Ectodermal cell (in vitro differentiated cells): ENCODE data around the gene ZNF787.
"Not testable (repeated sequence)": the region's sequence is repeated elsewhere in the genome, so short reads cannot be mapped to it uniquely, and the experiment has no call there.

Experiments used
- H3K27ac ChIP-seq: 2 replicates; pipeline ENCODE4 v1.7.0; 2013; ENCODE audit warnings: mild to moderate bottlenecking, low read depth, low read length; ENCODE audit not compliant: insufficient read depth, poor library complexity, severe bottlenecking
- H3K27me3 ChIP-seq: 2 replicates; pipeline ENCODE4 v1.7.0; 2013; ENCODE audit warnings: mild to moderate bottlenecking, low read length; ENCODE audit not compliant: insufficient read depth, control insufficient read depth, poor library complexity, severe bottlenecking
- H3K36me3 ChIP-seq: one replicate; pipeline ENCODE4 v1.7.0; 2013; ENCODE audit warnings: low read length; ENCODE audit not compliant: control insufficient read depth, insufficient read depth
- H3K4me1 ChIP-seq: one replicate; pipeline ENCODE4 v1.7.0; 2013; ENCODE audit warnings: low read length; ENCODE audit not compliant: control insufficient read depth, insufficient read depth
- H3K4me3 ChIP-seq: 2 replicates; pipeline ENCODE4 v1.7.0; 2013; ENCODE audit warnings: low read depth, low read length, control low read depth; ENCODE audit not compliant: insufficient read depth
- H3K9me3 ChIP-seq: 2 replicates; pipeline ENCODE4 v1.7.0; 2013; ENCODE audit warnings: mild to moderate bottlenecking, low read length, moderate library complexity; ENCODE audit not compliant: control insufficient read depth
- WGBS, 2 experiments: methylation state at CpG; one replicate each; pipeline ENCODE4 v1.1.7; 2013; ENCODE audit warnings: missing lambda C conversion rate in 2 of 2; 5-methylcytosine and 5-hydroxymethylcytosine counted together

The ZNF787 gene

DNA sequence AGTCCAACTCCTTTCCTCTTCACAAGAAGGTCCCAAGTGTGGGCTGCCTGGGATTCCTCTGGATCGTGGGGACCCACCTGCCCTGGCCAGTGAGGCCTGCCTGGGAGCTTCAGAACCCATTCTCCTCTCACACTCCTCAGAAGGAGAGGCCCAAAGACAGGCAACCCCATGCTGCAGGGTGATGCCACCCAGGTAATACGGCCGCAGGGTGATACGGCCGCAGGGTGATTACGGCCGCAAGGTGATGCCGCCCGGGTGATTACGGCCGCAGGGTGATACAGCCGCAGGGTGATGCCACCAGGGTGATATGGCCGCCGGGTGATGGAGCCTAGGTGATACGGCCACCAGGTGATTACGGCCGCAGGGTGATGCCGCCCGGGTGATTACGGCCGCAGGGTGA is 22.9 kb downstream of the ZNF787 start:
- H3K36me3 ChIP-seq = peaks cover 32% of the 10 kb centered on the region
- not testable (repeated sequence) for H3K9me3 ChIP-seq, H3K4me1 ChIP-seq, H3K27me3 ChIP-seq, H3K4me3 ChIP-seq, H3K27ac ChIP-seq
- WGBS, 2 experiments = 97 to 98% methylated on average over 21 of the region's 21 CpGs

DNA sequence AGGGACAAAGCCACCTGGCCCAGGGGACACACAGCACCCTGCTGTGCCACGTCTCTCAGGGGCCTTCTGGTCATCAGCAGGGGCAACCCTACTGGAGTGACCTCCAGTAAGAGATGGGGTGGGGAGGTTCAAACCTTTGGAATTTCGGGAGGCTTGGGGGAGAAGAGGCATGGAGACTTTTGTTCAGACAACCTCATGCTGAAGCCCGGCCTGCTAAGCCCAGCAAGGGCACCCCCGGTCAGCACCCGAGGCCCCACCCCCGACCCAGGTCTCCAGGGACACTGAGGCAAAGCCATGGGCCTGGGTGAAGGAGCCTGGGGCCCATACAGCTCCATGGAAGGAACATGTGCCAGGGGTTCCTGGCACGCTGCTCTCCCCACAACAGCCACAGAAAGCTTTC is 23.3 kb downstream of the ZNF787 start:
- Histone ChIP-seq H3K27ac (no peak overlapping the region), H3K9me3 (no peaks in the 10 kb centered on the region), H3K4me3 (no peak overlapping the region), H3K4me1 (no peaks in the 10 kb centered on the region), H3K36me3 (peaks cover 34% of the 10 kb centered on the region), H3K27me3 (no peaks in the 10 kb centered on the region)
- 93% methylated on average over 7 of the region's 7 CpGs for WGBS, 2 experiments

DNA sequence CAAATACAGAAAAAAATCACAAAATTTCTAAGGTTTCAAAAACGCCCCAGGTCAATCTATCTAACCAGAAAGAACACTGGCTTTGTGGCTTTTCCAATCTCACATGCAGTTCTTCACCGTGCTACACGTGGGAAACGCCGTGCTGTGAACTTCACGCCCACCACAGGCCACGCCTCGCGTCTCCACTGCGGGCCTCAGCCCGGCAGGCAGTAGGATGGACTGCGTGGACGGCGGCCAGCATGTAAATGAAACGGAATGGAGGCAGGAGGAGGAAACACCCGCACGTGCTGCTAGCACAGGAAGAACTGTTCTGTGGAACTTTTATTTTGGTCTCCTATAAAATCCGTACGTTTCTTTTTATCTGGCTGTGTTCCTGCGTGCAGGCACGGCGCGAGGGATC is 23.8 kb downstream of the ZNF787 start:
- Histone ChIP-seq H3K4me3 (no peak overlapping the region), H3K4me1 (no peaks in the 10 kb centered on the region), H3K36me3 (peaks cover 34% of the 10 kb centered on the region), H3K27ac (no peak overlapping the region), H3K27me3 (no peaks in the 10 kb centered on the region), H3K9me3 (no peaks in the 10 kb centered on the region)
- 95% methylated on average over 23 of the region's 23 CpGs for WGBS, 2 experiments

DNA sequence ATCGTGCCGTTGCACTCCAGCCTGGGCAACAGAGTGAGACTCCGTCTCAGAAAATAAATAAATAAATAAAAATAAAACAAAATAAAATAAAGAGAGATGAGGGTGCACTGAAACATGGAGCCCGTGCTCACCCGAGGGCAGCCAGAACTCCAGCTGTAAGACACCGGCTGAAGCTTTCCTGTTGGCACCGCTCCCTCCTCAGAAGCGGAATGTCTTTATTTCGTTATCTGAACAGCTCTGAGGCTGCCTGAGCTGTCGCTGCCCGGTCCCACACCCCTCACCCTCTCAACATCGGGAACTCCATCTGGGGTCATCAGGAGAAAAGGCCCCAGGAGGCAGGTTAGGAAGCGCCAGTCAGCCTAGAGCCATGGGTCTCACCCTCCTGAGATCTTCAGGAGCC is 24.4 kb downstream of the ZNF787 start:
- Histone ChIP-seq H3K4me1 (no peaks in the 10 kb centered on the region), H3K36me3 (peaks cover 29% of the 10 kb centered on the region), H3K4me3 (no peak overlapping the region), H3K27ac (no peak overlapping the region), H3K27me3 (no peaks in the 10 kb centered on the region), H3K9me3 (no peaks in the 10 kb centered on the region)
- WGBS, 2 experiments = 92 to 93% methylated on average over 10 to 11 of the region's 13 CpGs

DNA sequence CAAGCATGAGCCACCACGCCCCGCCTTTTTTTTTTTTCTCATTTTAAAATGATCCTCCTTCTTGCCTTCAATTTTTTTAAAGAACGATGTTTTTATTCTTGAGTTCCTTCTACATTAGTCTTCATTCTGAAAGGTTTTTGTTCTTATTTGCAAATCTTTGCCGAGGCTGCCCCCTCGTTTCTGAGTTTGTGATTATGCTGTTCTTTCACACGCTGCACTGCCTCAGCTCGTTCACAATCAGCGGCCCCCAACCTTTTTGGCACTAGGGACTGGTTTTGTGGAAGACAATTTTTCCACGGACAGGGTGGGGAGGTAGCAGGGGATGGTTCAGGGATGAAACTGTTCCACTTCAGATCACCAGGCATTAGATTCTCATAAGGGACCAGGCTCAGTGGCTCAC is 26.6 kb downstream of the ZNF787 start:
- H3K36me3 ChIP-seq = peaks cover 25% of the 10 kb centered on the region
- no peaks in the 10 kb centered on the region for H3K27me3 ChIP-seq
- no peak overlapping the region for H3K27ac ChIP-seq
- H3K9me3 ChIP-seq = no peaks in the 10 kb centered on the region
- H3K4me1 ChIP-seq = no peaks in the 10 kb centered on the region
- 80 to 82% methylated on average over 9 of the region's 9 CpGs for WGBS, 2 experiments
- H3K4me3 ChIP-seq = no peak overlapping the region

DNA sequence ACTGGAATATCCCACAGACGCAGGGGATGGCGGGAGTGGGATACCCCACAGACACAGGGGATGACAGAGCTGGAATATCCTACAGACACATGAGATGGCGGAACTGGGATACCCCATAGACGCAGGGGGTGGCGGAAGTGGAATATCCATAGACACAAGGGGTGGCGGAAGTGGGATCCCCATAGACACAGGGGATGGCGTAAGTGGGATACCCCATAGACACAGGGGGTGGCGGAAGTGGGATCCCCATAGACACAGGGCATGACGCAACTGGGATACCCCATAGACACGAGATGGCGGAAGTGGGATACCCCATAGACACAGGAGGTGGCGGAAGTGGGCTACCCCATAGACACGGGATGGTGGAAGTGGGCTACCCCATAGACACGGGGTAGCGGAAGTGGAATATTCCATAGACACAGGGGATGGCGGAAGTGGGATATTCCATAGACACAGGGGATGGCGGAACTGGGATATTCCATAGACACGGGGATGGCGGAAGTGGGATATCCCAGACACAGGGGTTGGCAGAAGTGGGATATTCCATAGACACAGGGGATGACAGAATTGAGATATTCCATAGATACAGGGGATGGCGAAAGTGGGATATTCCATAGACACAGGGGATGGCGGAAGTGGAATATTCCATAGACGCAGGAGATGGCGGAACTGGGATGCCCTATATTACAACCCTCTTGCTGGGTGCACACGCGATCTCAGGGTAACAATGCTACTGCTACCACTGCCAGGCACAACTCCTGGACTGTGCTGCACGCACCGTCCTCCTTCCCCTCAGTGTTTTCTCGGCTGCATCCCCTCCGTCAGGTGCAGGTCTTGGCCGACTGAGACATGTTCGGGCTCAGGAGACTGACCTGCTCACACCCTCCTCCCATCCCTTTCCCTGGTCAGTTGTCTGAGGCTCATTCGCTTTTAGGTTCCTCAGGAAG is 28.1 kb downstream of the ZNF787 start:
- Histone ChIP-seq H3K27me3 (no peaks in the 10 kb centered on the region), H3K4me3 (no peak overlapping the region), H3K4me1 (no peaks in the 10 kb centered on the region), H3K9me3 (no peaks in the 10 kb centered on the region), H3K27ac (no peak overlapping the region), H3K36me3 (peaks cover 21% of the 10 kb centered on the region)
- 96% methylated on average over 32 of the region's 32 CpGs for WGBS, 2 experiments

DNA sequence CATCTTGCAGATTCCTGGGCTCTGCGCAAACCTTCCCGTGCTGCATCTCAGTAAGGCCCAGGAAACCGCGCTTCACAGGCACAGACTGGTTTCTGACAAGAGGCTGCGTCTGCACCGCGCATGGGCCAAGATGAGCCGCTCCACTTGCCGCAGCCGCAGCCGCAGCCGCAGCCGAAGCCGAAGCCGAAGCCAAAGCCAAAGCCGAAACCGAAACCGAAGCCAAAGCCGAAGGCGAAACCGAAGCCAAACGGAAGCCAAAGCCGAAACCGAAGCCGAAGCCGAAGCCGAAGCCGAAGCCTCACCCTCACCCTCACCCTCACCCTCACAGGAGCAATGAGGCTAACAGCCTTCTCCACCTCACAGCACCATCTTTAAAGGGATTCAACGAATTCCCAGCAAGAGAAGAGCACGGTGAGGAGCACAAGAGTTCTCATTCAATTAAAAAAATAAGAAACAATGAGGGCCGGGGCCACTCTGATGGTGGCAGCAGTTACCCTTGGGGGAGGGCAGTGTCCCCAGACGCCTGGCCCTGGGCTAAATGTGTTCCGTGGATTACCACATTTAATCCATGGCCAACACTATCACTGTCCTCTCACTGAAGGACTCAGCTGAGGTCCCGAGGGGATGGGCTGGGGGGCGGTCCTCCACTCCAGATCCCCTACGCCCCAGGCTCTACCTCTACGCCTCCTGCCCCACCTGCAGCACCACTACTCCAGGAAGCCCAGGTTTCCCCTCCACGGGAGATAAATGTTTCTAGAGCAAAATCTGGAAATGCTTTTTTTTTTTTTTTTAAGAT is 29.1 kb downstream of the ZNF787 start:
- WGBS, 2 experiments = 89 to 91% methylated on average over 38 of the region's 38 CpGs
- no peaks in the 10 kb centered on the region for H3K27me3 ChIP-seq
- H3K9me3 ChIP-seq = no peaks in the 10 kb centered on the region
- H3K4me1 ChIP-seq = no peaks in the 10 kb centered on the region
- H3K27ac ChIP-seq = no peak overlapping the region
- no peak overlapping the region for H3K4me3 ChIP-seq
- H3K36me3 ChIP-seq = peaks cover 21% of the 10 kb centered on the region

DNA sequence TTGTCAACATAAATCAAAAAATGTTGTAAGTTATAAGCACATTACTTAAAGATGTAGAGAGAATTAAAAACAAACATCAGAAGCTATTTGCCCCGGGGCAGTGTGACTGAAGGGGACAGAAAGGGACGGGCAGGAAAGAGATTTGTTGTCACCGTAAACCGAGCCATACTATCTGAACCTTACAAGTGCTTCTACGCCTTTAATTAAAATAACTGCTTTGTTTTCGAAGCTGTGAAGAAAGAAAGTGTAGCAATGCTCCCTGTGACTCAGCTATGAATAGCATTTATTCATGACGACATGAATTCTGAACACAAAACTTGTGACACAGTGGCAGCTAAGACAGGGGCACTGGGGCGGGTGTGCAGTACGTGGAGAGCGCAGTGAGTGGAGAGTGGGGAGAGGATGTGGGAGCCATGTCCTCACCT is 30.0 kb downstream of the ZNF787 start:
- WGBS, 2 experiments = 94% methylated on average over 10 of the region's 10 CpGs
- no peaks in the 10 kb centered on the region for H3K4me1 ChIP-seq
- H3K9me3 ChIP-seq = no peaks in the 10 kb centered on the region
- no peaks in the 10 kb centered on the region for H3K27me3 ChIP-seq
- peaks cover 21% of the 10 kb centered on the region for H3K36me3 ChIP-seq
- no peak overlapping the region for H3K27ac ChIP-seq
- H3K4me3 ChIP-seq = no peak overlapping the region

DNA sequence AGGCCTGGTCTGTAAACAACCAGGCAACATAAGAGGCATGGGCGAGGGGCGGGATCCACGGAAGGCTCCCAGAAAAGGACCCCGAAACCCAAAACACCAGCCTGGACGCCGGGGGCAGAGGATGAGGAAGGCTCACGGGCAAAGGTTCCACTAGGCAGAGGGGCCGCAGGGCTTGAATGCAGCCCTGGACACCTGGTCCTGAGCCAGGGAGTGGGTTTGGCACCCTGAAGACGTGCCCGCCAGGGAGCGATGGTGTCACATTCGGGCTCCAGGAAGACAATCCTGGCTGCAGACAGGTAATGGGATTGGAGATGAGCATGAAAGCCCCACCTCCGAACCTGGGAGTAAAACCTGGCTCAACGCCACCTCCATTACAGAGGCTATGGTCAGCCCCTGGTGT is 31.8 kb downstream of the ZNF787 start:
- Histone ChIP-seq H3K4me3 (no peak overlapping the region), H3K4me1 (no peaks in the 10 kb centered on the region), H3K27ac (no peak overlapping the region), H3K27me3 (no peaks in the 10 kb centered on the region), H3K36me3 (peaks cover 13% of the 10 kb centered on the region), H3K9me3 (no peaks in the 10 kb centered on the region)
- 94 to 95% methylated on average over 14 of the region's 14 CpGs for WGBS, 2 experiments

DNA sequence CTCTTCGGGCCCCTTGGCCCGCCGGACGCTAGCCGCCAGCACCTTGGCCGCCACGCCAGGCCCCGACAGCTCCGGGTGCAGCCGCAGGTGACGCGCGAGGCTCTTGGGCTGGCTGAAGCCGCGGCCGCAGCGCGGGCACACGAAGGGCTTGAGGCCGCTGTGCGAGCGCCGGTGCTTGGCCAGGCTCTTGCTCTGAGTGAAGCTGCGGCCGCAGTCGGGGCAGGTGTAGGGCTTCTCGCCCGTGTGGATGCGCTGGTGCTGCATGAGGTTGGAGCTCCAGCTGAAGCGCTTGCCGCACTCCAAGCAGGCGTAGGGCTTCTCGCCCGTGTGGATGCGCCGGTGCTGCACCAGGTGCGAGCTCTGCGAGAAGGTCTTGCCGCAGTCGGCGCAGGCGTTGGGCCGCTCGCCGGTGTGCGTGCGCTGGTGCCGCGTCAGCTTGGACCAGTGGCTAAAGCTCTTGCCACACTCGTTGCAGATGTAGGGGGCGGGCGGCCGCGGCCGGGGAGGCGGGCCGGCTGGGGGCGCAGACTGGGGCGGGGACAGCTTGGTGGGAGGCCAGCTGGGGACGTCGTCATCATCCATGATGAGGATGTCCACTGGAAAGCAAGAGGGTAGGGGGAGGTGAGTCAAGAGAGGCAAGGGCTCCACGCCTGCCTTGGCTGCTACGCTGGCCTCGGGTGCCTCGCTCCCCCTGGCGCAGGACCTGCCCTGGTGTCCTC is 32.4 kb downstream of the ZNF787 start:
- Histone ChIP-seq H3K9me3 (no peaks in the 10 kb centered on the region), H3K27ac (no peak overlapping the region), H3K27me3 (no peaks in the 10 kb centered on the region), H3K36me3 (peaks cover 10% of the 10 kb centered on the region), H3K4me3 (no peak overlapping the region), H3K4me1 (no peaks in the 10 kb centered on the region)
- WGBS, 2 experiments = 97% methylated on average over 66 of the region's 66 CpGs
